K562 (cell line): Measurements from ENCODE around the gene ALOX12B. TPM values are rescaled to one million over a fixed set of nuclear protein-coding genes. Genes with fewer than 3 reads are reported as not detected.

Experiments used
- ATAC-seq: fragments of 200-7000 bp; cut with Tn5 transposase; 3 replicates; pipeline ENCODE4 v1.9.1; 2020; ENCODE audit warnings: moderate library complexity
- BruUV-seq: library from RNA; stranded (reverse); fragments of 400-500 nt; replicated peaks from 2 replicates; lab custom pipeline; 2021; lab: Mats Ljungman, UMichigan
- CTCF ChIA-PET: fragments of 300-600 bp; formaldehyde crosslinking; extraction: SDS; loops from one replicate; lab custom pipeline; 2021; ENCODE audit warnings: low intra/inter-chr PET ratio; lab: Yijun Ruan, JAX
- POLR2A ChIA-PET: fragments of 300-600, 350-650 bp; sonication (Branson Sonifier 250); formaldehyde crosslinking; extraction: SDS; loops from one replicate; lab custom pipeline; 2021; ENCODE audit warnings: antibody characterized with exemption, inconsistent platforms; lab: Yijun Ruan, JAX
- DNase-seq, 4 experiments: peaks; one replicate each; pipeline versions ENCODE4 v3.0.0 to v3.0.0-alpha.2; 2011 to 2018; ENCODE audit warnings: low spot score in 3 of 4, mixed read lengths in 3 of 4; ENCODE audit errors: extremely low read depth in 1 of 4
- FAIRE-seq: peaks from 2 replicates; lab custom pipeline; 2011; peaks lifted over from hg19 to GRCh38; lab: Jason Lieb, UNC
- H2AFZ ChIP-seq: 2 replicates; pipeline ENCODE4 v1.6.0; 2011; ENCODE audit warnings: low read depth, low read length, control low read depth, inconsistent platforms
- H3K27ac ChIP-seq: fragments of 200-600 bp; 3 replicates; pipeline ENCODE4 v1.8.0; 2011; ENCODE audit warnings: low read depth, mild to moderate bottlenecking, control low read depth, inconsistent platforms, low read length, moderate library complexity, mixed read lengths; ENCODE audit errors: extremely low read depth
- H3K27me3 ChIP-seq, 2 experiments: fragments of 300-600 bp in 1 of 2; 2 replicates in 1 of 2; 3 replicates in 1 of 2; pipeline versions ENCODE4 v1.6.0 to v1.8.0; 2011; ENCODE audit warnings: inconsistent platforms in 2 of 2, low read length in 2 of 2, mild to moderate bottlenecking in 1 of 2, mixed read lengths in 1 of 2, moderate library complexity in 1 of 2; ENCODE audit not compliant: control insufficient read depth in 2 of 2, insufficient read depth in 2 of 2
- H3K36me3 ChIP-seq: fragments of 300-600 bp; 3 replicates; pipeline ENCODE4 v1.8.0; 2011; ENCODE audit warnings: mild to moderate bottlenecking, low read length, inconsistent platforms; ENCODE audit not compliant: control insufficient read depth, insufficient read depth
- H3K4me1 ChIP-seq, 2 experiments: fragments of 200-600 bp in 1 of 2; replicated peaks in 1 of 2; 2 replicates in 1 of 2; 3 replicates in 1 of 2; pipeline versions ENCODE4 v1.5.1 to v1.8.0; 2011; ENCODE audit warnings: inconsistent platforms in 2 of 2, low read length in 2 of 2, mild to moderate bottlenecking in 1 of 2, mixed read lengths in 1 of 2, moderate library complexity in 1 of 2; ENCODE audit not compliant: control insufficient read depth in 2 of 2, insufficient read depth in 2 of 2
- H3K4me2 ChIP-seq: 2 replicates; pipeline ENCODE4 v1.6.1; 2011; ENCODE audit warnings: low read length, control low read depth, inconsistent platforms, mixed read lengths; ENCODE audit not compliant: insufficient read depth
- H3K4me3 ChIP-seq: fragments of 200-600 bp; sonication (generic), shearing (Covaris generic); 2 replicates; pipeline ENCODE4 v1.5.1; 2016; ENCODE audit warnings: control low read depth, inconsistent platforms
- H3K79me2 ChIP-seq: fragments of 200-600 bp; 3 replicates; pipeline ENCODE4 v1.8.0; 2011; ENCODE audit warnings: low read length, inconsistent platforms; ENCODE audit not compliant: control insufficient read depth, insufficient read depth
- H3K9ac ChIP-seq, 2 experiments: 2 replicates each; pipeline versions ENCODE4 v1.6.0 to v1.6.1; 2011; ENCODE audit warnings: low read depth in 2 of 2, low read length in 2 of 2, control low read depth in 1 of 2, inconsistent platforms in 1 of 2, mild to moderate bottlenecking in 1 of 2, mixed read lengths in 1 of 2; ENCODE audit not compliant: insufficient read depth in 1 of 2
- H3K9me1 ChIP-seq: one replicate; pipeline ENCODE4 v1.6.0; 2011; ENCODE audit warnings: inconsistent platforms, mild to moderate bottlenecking, low read length, moderate library complexity; ENCODE audit not compliant: control insufficient read depth, insufficient read depth
- H3K9me3 ChIP-seq: replicated peaks from 2 replicates; pipeline ENCODE4 v1.5.1; 2011; ENCODE audit warnings: low read depth, low read length, inconsistent platforms; ENCODE audit not compliant: control insufficient read depth, insufficient read depth
- H4K20me1 ChIP-seq: replicated peaks from 2 replicates; pipeline ENCODE4 v1.6.1; 2011; ENCODE audit warnings: low read length, inconsistent platforms, mixed read lengths; ENCODE audit not compliant: control insufficient read depth, insufficient read depth
- CEBPZ ChIP-seq: fragments of 150-350 bp; IDR thresholded peaks from 2 replicates; pipeline ENCODE4 v1.6.1; 2014; ENCODE audit warnings: low read depth, mild to moderate bottlenecking, low read length, borderline replicate concordance
- SMAD3 ChIP-seq: fragments of 450-650 bp; formaldehyde crosslinking; conservative IDR thresholded peaks from 2 replicates; pipeline ENCODE4 v1.4.0; 2020; ENCODE audit warnings: mild to moderate bottlenecking
- ZNF143 ChIP-seq: sonication (generic); formaldehyde crosslinking; IDR thresholded peaks from 2 replicates; pipeline ENCODE4 v1.9.0; 2022; ENCODE audit warnings: mild to moderate bottlenecking, missing genetic modification reagents
- WGBS: fragments of 100-300 bp; shearing (Covaris generic); methylation state at CpG from one replicate; pipeline ENCODE4 v1.1.6; 2016; ENCODE audit warnings: low coverage, mixed read lengths; ENCODE audit not compliant: insufficient coverage; ENCODE audit errors: missing lambda C conversion rate; 5-methylcytosine and 5-hydroxymethylcytosine counted together
- in situ Hi-C: fragments of 300-500 bp; cut with MboI; formaldehyde crosslinking; loops from 4 replicates; pipeline ENCODE4 v1.15.0; 2018; ENCODE audit warnings: inconsistent platforms, mixed read lengths
- intact Hi-C: fragments of 100-400 bp; cut with micrococcal nuclease; formaldehyde crosslinking; loops from 2 replicates; pipeline ENCODE4 v1.14.2; 2022
- polyA plus RNA-seq, 8 experiments: library from polyadenylated mRNA; depleted of rRNA in 4 of 8; stranded (reverse) in 5 of 8; unstranded in 3 of 8; fragments of >200 nt; fragmentation: Nextera tagmentation in 2 of 8; fragmentation: Illumina TruSeq in 1 of 8; extraction: Ambion mirVana in 2 of 8; extraction: Trizol in 1 of 8; gene quantifications; 2 replicates each; pipeline versions ENCODE4 v1.2.1 to v1.2.3, GENCODE V29; 2011 to 2014; ENCODE audit warnings: inconsistent platforms in 1 of 8, missing spikeins in 1 of 8
- total RNA-seq, 7 experiments: library from RNA; depleted of rRNA in 6 of 7; stranded (reverse); fragments of >200 nt in 6 of 7; fragmentation: Illumina TruSeq in 2 of 7; extraction: Trizol in 2 of 7; gene quantifications; 2 replicates each; pipeline versions ENCODE4 v1.2.1 to v1.2.3, GENCODE V29; 2011 to 2021; ENCODE audit warnings: low replicate concordance in 1 of 7

Gene ALOX12B
- total and polyA plus RNA-seq, 9 of the 15 experiments (the other 6 are each of a cell fraction or from before 2014, with no cell fraction given) = not detected

- H4K20me1 ChIP-seq = no peaks in the 10 kb centered on the region
- peaks cover 8 to 14% of the 10 kb centered on the region in 2 experiments for H3K27me3 ChIP-seq
- H3K4me2 ChIP-seq = peak overlapping the region; percentile 80
- ChIA-PET POLR2A (interaction anchor here (0.6 to 1.4 kb wide), 3 partner anchors 26 to 222 kb away, joined by 3 read pairs; no protein-coding TSS in a partner anchor), CTCF (interaction anchor here (0.6 to 4.4 kb wide), 4 partner anchors 17 to 49 kb away, joined by 3 to 24 read pairs (median 11); no protein-coding TSS in a partner anchor)
- FAIRE-seq (peak; percentile 23), DNase-seq (no peak), ATAC-seq (no peak)
- in situ Hi-C loops (loop anchor here (5.0 kb wide), 1 partner anchor 33 kb away; no protein-coding TSS in a partner anchor), intact Hi-C loops (loop anchor here (1.0 to 5.0 kb wide), 2 partner anchors 17 to 38 kb away; no protein-coding TSS in a partner anchor)
- H2AFZ ChIP-seq = no peak overlapping the region
- H3K9ac ChIP-seq = 0 out of 4 replicates have a peak overlapping the region, but pooled peaks of 1 of the 2 experiments have one; percentile 32
- no peaks in the 10 kb centered on the region for H3K36me3 ChIP-seq
- peaks cover 10 to 19% of the 10 kb centered on the region in 2 experiments; a peak in 4 of 5 replicates for H3K4me1 ChIP-seq
- H3K79me2 ChIP-seq = no peaks in the 10 kb centered on the region
- H3K9me1 ChIP-seq = no peaks in the 10 kb centered on the region
- H3K4me3 ChIP-seq = peak overlapping the region; percentile 38; the same call in 1 of the 2 replicates
- WGBS = 5% methylated on average over 10 of the region's 10 CpGs
- H3K9me3 ChIP-seq = no peaks in the 10 kb centered on the region
- no TSS peak for BruUV-seq
- TF ChIP-seq SMAD3 (CRISPR knock-in tag) (no peak), ZNF143 (CRISPR knock-in tag) (0 out of 2 replicates have a peak, but pooled peaks have one; percentile 24), CEBPZ (no peak)
- no peak overlapping the region for H3K27ac ChIP-seq
Observed at GRCh38 chr17:8110456-8110804, 22.9 kb upstream of the ALOX12B start.
